ENCODE results near the gene OVAAL.

GRCh38 chr1:180600343-180600742 lies 41.6 kb downstream of the OVAAL start:
- TF ChIP-seq CTCF (IDR thresholded peaks at IDR 0.05) (no peak), EZH2 (IDR thresholded peaks at IDR 0.05; ENCODE audit: borderline replicate concordance, insufficient read depth, low read depth, low read length, poor library complexity, severe bottlenecking) (no peak)
